Measurements from ENCODE around the gene CLPTM1. TPM values are rescaled to one million over a fixed set of nuclear protein-coding genes. Genes with fewer than 3 reads are reported as not detected.

Gene CLPTM1
- total and polyA plus RNA-seq, 2 experiments from 2014 or later: 41.6 to 71.5 TPM

DNA sequence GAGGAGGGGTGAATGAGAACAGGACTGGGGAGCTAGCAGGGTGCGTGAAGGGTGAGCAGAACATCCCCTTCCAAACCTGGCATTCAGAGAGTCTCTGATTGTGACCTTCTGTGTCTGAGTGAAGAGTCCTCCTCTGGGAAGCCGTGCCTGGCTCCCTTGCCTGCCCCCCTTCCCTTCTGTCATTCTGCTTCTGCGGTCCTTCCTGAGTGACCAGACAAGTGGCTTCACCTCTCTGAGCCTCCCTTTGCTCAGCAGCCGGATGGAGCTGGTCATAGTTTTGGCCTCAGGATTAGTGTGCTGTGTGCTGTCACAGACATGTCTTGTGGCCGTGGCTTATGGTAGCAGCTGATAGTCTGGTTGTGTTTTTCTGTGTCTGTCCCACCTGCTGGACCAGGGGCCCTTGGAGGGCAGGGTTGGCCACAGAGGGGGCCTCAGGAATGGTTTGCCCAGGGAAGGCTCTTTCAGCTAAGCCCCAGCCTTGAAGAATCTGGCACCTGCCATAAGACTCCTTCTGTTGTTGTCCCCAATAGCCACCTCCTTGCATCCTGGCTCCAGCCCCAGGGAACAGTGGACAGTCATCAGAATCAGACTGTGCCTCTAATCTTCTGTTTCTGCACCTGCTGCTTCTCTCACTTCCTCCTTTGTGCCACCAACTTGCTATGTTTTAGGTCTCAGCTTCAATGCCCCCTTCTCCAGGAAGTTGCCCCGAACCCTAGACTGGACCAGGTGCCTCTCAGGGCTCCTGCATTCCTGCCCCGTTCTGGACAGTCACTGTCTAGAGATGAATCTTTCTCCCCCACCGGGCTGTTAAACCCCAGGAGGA lies 5.9 kb downstream of the CLPTM1 start:
- Histone ChIP-seq H3K27me3 (ENCODE audit: insufficient read depth) (no peaks in the 10 kb centered on the region), H3K9me2 (ENCODE audit: insufficient read depth) (no peaks in the 10 kb centered on the region), H4K20me1 (replicated peaks; ENCODE audit: insufficient read depth) (peaks cover 14% of the 10 kb centered on the region), H3F3A (replicated peaks; ENCODE audit: low read depth) (0 out of 2 replicates have a peak, but pooled peaks cover 9% of the 10 kb centered on the region), H2AFZ (no peak overlapping the region), H3K79me2 (replicated peaks; ENCODE audit: insufficient read depth) (peaks cover 56% of the 10 kb centered on the region), H3K27ac (ENCODE audit: low read depth) (no peak overlapping the region), H3K4me2 (no peak overlapping the region), H3K4me1 (ENCODE audit: insufficient read depth) (peaks cover 2% of the 10 kb centered on the region), H3K36me3 (ENCODE audit: insufficient read depth) (0 out of 2 replicates have a peak, but pooled peaks cover 11% of the 10 kb centered on the region), H3K4me3 (no peak overlapping the region)
- no peaks in the 10 kb centered on the region for H3K9me3 Mint-ChIP-seq
- H3K36me3 Mint-ChIP-seq (ENCODE audit: low read depth): peaks cover 30% of the 10 kb centered on the region
- no peak overlapping the region for H3K27ac Mint-ChIP-seq
- H3K4me3 Mint-ChIP-seq: no peak overlapping the region
- peaks cover 4% of the 10 kb centered on the region for H3K27me3 Mint-ChIP-seq (ENCODE audit: insufficient read depth, low read depth, poor library complexity)
- DNase-seq (ENCODE audit: low spot score): no peak
- no peak for ATAC-seq
- peaks cover 16% of the 10 kb centered on the region for H3K4me1 Mint-ChIP-seq
- TF ChIP-seq EZH2 (IDR thresholded peaks at IDR 0.05; ENCODE audit: low read depth, unreplicated experiment) (no peak), CREB1 (CRISPR knock-in tag; IDR thresholded peaks at IDR 0.05; ENCODE audit: low read depth) (no peak), NANOG (IDR thresholded peaks at IDR 0.05; ENCODE audit: borderline replicate concordance) (no peak), EZH2phosphoT487 (IDR thresholded peaks at IDR 0.05; ENCODE audit: unreplicated experiment) (no peak), CTCF (conservative IDR thresholded peaks at IDR 0.05; ENCODE audit: low read depth in 2 of 2) (no peak), ZNF331 (CRISPR knock-in tag; IDR thresholded peaks at IDR 0.05; ENCODE audit: low read depth) (no peak), ZNF114 (CRISPR knock-in tag; IDR thresholded peaks at IDR 0.05) (no peak), JUNB (IDR thresholded peaks at IDR 0.05; ENCODE audit: unreplicated experiment) (no peak), POLR2AphosphoS5 (IDR thresholded peaks at IDR 0.05; ENCODE audit: low read depth) (no peak), STAT1 (IDR thresholded peaks at IDR 0.05; ENCODE audit: unreplicated experiment) (no peak)
- TF ChIP-seq, protein P1, sequence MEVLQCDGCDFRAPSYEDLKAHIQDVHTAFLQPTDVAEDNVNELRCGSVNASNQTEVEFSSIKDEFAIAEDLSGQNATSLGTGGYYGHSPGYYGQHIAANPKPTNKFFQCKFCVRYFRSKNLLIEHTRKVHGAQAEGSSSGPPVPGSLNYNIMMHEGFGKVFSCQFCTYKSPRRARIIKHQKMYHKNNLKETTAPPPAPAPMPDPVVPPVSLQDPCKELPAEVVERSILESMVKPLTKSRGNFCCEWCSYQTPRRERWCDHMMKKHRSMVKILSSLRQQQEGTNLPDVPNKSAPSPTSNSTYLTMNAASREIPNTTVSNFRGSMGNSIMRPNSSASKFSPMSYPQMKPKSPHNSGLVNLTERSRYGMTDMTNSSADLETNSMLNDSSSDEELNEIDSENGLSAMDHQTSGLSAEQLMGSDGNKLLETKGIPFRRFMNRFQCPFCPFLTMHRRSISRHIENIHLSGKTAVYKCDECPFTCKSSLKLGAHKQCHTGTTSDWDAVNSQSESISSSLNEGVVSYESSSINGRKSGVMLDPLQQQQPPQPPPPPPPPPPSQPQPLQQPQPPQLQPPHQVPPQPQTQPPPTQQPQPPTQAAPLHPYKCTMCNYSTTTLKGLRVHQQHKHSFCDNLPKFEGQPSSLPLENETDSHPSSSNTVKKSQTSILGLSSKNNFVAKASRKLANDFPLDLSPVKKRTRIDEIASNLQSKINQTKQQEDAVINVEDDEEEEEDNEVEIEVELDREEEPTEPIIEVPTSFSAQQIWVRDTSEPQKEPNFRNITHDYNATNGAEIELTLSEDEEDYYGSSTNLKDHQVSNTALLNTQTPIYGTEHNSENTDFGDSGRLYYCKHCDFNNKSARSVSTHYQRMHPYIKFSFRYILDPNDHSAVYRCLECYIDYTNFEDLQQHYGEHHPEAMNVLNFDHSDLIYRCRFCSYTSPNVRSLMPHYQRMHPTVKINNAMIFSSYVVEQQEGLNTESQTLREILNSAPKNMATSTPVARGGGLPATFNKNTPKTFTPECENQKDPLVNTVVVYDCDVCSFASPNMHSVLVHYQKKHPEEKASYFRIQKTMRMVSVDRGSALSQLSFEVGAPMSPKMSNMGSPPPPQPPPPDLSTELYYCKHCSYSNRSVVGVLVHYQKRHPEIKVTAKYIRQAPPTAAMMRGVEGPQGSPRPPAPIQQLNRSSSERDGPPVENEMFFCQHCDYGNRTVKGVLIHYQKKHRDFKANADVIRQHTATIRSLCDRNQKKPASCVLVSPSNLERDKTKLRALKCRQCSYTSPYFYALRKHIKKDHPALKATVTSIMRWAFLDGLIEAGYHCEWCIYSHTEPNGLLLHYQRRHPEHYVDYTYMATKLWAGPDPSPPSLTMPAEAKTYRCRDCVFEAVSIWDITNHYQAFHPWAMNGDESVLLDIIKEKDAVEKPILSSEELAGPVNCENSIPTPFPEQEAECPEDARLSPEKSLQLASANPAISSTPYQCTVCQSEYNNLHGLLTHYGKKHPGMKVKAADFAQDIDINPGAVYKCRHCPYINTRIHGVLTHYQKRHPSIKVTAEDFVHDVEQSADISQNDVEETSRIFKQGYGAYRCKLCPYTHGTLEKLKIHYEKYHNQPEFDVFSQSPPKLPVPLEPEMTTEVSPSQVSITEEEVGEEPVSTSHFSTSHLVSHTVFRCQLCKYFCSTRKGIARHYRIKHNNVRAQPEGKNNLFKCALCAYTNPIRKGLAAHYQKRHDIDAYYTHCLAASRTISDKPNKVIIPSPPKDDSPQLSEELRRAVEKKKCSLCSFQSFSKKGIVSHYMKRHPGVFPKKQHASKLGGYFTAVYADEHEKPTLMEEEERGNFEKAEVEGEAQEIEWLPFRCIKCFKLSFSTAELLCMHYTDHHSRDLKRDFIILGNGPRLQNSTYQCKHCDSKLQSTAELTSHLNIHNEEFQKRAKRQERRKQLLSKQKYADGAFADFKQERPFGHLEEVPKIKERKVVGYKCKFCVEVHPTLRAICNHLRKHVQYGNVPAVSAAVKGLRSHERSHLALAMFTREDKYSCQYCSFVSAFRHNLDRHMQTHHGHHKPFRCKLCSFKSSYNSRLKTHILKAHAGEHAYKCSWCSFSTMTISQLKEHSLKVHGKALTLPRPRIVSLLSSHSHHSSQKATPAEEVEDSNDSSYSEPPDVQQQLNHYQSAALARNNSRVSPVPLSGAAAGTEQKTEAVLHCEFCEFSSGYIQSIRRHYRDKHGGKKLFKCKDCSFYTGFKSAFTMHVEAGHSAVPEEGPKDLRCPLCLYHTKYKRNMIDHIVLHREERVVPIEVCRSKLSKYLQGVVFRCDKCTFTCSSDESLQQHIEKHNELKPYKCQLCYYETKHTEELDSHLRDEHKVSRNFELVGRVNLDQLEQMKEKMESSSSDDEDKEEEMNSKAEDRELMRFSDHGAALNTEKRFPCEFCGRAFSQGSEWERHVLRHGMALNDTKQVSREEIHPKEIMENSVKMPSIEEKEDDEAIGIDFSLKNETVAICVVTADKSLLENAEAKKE (CRISPR knock-in tag; IDR thresholded peaks at IDR 0.05): no peak
- TF ChIP-seq, protein P2, sequence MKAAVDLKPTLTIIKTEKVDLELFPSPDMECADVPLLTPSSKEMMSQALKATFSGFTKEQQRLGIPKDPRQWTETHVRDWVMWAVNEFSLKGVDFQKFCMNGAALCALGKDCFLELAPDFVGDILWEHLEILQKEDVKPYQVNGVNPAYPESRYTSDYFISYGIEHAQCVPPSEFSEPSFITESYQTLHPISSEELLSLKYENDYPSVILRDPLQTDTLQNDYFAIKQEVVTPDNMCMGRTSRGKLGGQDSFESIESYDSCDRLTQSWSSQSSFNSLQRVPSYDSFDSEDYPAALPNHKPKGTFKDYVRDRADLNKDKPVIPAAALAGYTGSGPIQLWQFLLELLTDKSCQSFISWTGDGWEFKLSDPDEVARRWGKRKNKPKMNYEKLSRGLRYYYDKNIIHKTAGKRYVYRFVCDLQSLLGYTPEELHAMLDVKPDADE (IDR thresholded peaks at IDR 0.05): no peak
- TF ChIP-seq, protein P3, sequence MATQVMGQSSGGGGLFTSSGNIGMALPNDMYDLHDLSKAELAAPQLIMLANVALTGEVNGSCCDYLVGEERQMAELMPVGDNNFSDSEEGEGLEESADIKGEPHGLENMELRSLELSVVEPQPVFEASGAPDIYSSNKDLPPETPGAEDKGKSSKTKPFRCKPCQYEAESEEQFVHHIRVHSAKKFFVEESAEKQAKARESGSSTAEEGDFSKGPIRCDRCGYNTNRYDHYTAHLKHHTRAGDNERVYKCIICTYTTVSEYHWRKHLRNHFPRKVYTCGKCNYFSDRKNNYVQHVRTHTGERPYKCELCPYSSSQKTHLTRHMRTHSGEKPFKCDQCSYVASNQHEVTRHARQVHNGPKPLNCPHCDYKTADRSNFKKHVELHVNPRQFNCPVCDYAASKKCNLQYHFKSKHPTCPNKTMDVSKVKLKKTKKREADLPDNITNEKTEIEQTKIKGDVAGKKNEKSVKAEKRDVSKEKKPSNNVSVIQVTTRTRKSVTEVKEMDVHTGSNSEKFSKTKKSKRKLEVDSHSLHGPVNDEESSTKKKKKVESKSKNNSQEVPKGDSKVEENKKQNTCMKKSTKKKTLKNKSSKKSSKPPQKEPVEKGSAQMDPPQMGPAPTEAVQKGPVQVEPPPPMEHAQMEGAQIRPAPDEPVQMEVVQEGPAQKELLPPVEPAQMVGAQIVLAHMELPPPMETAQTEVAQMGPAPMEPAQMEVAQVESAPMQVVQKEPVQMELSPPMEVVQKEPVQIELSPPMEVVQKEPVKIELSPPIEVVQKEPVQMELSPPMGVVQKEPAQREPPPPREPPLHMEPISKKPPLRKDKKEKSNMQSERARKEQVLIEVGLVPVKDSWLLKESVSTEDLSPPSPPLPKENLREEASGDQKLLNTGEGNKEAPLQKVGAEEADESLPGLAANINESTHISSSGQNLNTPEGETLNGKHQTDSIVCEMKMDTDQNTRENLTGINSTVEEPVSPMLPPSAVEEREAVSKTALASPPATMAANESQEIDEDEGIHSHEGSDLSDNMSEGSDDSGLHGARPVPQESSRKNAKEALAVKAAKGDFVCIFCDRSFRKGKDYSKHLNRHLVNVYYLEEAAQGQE (IDR thresholded peaks at IDR 0.05; ENCODE audit: unreplicated experiment): no peak

Measured in GM23338 (cell line).